Measurements from ENCODE around the gene LRMDA. TPM values are rescaled to one million over a fixed set of nuclear protein-coding genes. Genes with fewer than 3 reads are reported as not detected.

LRMDA gene
- total RNA-seq, 4 donors from 2014 or later, result 1.4 to 23.1 (median 3.6) TPM

DNA sequence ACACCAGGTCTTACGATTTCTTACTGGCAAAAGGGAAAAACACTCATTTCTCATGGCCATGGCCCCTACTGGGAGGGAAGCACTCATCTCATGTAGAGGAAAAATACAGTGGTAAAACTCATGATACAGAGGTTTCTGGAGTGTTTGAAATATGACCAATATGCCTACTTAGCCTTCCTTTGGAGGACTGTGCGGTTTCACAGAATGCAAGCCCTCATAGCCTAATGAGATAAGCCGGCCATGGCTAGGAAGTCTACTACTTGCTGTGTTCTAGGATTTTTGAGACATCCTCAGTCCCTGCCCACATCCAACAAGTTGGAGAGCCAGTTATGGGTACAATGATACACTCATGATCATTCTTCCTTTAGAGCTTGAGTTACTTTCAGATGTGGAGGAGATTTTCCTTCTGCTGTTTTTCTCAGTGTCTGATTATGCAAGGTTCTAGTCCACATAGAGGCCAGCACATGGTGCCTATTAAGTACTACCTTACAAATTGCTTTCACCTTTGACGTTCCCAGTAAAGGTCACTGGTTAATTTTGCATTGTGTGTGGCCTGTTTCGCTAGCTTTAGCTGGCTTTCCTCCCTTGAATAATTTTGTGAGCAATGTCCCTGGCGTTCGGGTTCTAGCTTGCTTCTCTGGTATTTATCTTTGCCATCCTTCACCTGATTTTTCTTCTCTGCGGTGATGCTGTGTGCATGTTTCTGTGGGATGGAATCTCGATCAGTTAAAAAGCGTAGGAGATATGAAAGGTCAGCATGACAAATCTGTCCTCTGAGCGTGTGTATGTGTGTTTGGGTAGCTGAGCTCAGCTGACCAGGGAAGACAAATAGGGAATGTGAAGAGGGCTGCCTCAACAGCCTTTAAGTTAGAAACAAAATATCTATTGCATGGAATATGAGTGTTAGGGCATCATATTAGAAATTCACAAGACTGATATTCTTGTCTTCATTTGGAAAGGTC, 295.4 kb downstream of the LRMDA start:
- DNase-seq, result no peak
- Histone ChIP-seq H3K4me3 (no peak overlapping the region), H3K9me3 (no peaks in the 10 kb centered on the region), H3K27me3 (no peaks in the 10 kb centered on the region), H3K36me3 (no peaks in the 10 kb centered on the region), H3K4me1 (no peaks in the 10 kb centered on the region), H3K27ac (no peak overlapping the region)
- TF ChIP-seq, protein P1, sequence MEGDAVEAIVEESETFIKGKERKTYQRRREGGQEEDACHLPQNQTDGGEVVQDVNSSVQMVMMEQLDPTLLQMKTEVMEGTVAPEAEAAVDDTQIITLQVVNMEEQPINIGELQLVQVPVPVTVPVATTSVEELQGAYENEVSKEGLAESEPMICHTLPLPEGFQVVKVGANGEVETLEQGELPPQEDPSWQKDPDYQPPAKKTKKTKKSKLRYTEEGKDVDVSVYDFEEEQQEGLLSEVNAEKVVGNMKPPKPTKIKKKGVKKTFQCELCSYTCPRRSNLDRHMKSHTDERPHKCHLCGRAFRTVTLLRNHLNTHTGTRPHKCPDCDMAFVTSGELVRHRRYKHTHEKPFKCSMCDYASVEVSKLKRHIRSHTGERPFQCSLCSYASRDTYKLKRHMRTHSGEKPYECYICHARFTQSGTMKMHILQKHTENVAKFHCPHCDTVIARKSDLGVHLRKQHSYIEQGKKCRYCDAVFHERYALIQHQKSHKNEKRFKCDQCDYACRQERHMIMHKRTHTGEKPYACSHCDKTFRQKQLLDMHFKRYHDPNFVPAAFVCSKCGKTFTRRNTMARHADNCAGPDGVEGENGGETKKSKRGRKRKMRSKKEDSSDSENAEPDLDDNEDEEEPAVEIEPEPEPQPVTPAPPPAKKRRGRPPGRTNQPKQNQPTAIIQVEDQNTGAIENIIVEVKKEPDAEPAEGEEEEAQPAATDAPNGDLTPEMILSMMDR (IDR thresholded peaks at IDR 0.05), result no peak
- TF ChIP-seq POLR2A (IDR thresholded peaks at IDR 0.05), result no peak

DNA sequence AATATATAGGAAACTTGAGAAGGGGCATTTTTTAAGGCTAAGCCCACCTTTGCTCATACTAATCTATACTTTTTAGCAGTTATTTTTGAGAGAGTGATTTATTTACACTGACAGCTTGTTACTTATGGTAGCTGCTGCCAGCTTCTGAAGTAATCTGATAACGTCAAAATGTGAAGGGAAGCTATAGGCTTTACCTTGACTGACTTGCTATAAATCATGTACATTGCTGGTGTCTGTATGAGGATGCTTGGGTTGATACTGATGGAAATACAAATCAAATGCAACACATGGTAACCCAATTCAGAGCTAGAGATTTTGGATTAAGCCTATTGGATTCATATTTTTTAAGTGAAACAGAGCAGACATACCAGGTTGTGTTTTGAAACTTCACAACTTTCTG, 299.4 kb downstream of the LRMDA start:
- no peaks in the 10 kb centered on the region for H3K36me3 ChIP-seq
- no peaks in the 10 kb centered on the region for H3K4me1 ChIP-seq
- no peaks in the 10 kb centered on the region for H3K9me3 ChIP-seq
- no peak overlapping the region for H3K27ac ChIP-seq
- H3K4me3 ChIP-seq, result no peak overlapping the region
- DNase-seq, result no peak
- no peak for TF ChIP-seq POLR2A (IDR thresholded peaks at IDR 0.05)
- TF ChIP-seq, protein P1 (IDR thresholded peaks at IDR 0.05), result no peak
- H3K27me3 ChIP-seq, result no peaks in the 10 kb centered on the region

DNA sequence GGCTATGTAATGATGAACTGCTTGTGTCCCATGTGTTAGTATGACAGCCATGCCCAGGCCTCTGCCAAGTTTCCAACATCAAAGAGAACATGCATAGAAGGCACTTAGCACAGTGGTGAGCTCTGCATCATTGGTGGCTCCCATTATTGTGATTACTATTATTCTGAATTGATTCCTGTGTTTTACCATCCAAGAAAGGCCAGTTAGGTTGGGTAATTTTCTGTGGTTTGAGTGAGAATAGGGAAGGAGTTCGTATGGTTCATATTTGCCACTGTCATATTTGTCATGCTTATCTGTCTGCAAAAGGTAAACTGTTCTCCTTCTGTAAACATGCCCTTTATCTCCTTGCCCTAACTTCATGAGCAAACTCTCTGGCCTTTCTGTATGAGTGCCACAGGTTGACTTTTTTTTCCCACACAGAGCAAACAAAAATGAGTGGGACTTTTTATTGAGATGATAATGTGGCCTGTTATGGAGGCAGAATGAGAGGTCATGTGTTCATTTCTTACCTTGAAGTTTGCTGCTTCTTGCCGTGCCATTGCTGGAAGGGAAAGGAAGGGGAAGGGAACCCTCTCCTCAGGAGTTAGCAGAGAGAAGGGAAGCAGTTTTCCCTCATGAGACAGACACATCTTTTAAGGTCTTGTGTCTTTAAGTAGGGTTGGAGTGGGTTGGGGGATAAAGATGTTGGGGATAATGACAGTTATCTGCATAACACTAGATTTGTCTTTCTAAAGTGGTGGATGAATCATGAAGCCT, 301.9 kb downstream of the LRMDA start:
- Histone ChIP-seq H3K4me3 (no peak overlapping the region), H3K36me3 (no peaks in the 10 kb centered on the region), H3K9me3 (no peaks in the 10 kb centered on the region), H3K4me1 (no peaks in the 10 kb centered on the region), H3K27me3 (no peaks in the 10 kb centered on the region), H3K27ac (no peak overlapping the region)
- TF ChIP-seq, protein P1 (IDR thresholded peaks at IDR 0.05), result no peak
- no peak for TF ChIP-seq POLR2A (IDR thresholded peaks at IDR 0.05)
- no peak for DNase-seq

DNA sequence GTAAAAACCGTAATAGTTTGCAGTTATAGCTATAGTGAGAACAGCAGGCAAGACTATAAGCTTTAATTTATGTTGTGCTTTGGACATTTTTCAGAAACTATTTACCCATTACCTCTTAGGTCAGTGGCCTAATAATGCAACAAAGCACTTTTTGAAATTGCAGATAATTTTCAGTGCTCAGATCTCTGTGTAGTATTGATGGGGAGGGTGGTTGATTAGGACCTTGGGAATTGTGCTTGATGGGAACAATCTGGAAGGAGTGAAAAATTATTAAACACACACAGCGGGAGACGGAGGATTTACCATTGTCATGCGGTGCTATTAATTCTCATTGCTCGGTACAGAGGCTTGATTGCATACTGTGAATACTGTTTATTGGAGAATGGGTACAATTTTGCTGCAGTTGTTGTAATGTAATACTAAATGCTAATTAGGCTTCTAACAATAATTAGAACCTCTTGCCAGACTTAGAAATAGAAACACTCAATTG, 304.8 kb downstream of the LRMDA start:
- no peaks in the 10 kb centered on the region for H3K4me1 ChIP-seq

DNA sequence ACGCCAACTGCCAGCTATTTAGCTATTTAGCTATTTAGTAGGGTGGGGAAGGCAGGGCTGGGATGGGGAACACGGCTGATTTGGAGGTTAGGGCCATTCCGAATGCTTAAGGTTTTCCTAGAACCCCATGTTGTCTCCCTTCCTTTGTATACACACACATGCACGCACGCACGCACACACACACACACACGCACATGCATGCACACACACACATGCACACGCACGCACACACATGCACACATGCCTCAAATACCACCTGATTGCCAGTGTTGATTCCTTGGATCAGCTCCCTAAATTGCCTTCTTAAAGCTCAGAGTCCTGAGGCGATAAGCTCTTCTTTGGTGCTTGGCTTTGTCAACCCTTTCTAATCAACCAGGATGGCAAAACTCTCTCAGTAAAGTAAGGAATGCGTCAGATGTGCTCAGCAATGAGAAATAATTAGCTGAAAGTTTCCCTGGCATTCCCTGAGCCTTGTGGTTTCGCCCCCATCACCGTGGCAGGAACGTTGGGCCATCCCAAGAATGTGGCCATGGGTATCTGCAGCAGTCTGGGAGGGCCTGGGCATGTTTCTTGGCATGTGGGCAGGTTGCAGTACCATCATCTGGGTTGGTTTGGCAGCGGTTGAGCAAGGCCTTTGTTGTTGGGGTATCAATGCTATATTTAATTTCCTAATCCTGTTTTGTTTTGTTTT, 305.6 kb downstream of the LRMDA start:
- H3K27ac ChIP-seq, result no peak overlapping the region
- H3K27me3 ChIP-seq, result no peaks in the 10 kb centered on the region
- no peak overlapping the region for H3K4me3 ChIP-seq
- no peak for DNase-seq
- no peaks in the 10 kb centered on the region for H3K9me3 ChIP-seq
- H3K4me1 ChIP-seq, result no peaks in the 10 kb centered on the region
- no peaks in the 10 kb centered on the region for H3K36me3 ChIP-seq
- TF ChIP-seq, protein P1 (IDR thresholded peaks at IDR 0.05), result no peak
- no peak for TF ChIP-seq POLR2A (IDR thresholded peaks at IDR 0.05)

More for the DNA sequence above, 304.8 kb downstream of the LRMDA start:
- H3K36me3 ChIP-seq, result no peaks in the 10 kb centered on the region
- TF ChIP-seq, protein P1 (IDR thresholded peaks at IDR 0.05), result no peak
- no peak for TF ChIP-seq POLR2A (IDR thresholded peaks at IDR 0.05)
- H3K4me3 ChIP-seq, result no peak overlapping the region
- no peaks in the 10 kb centered on the region for H3K9me3 ChIP-seq
- H3K27me3 ChIP-seq, result no peaks in the 10 kb centered on the region
- no peak for DNase-seq
- no peak overlapping the region for H3K27ac ChIP-seq
